Stomach (tissue), 4 donors: ENCODE results near the gene CUL5.

Source experiments
- POLR2A ChIP-seq, 4 donors: fragments of 450-650 bp; IDR thresholded peaks; one replicate each; pipeline ENCODE4 v1.6.1; 2016; ENCODE audit warnings: antibody characterized with exemption in 4 of 4, control low read depth in 2 of 4, mild to moderate bottlenecking in 1 of 4, moderate library complexity in 1 of 4
- TF ChIP-seq, protein P1 (sequence below), 7 experiments: fragments of 450-650 bp in 4 of 7; fragments of 200-600 bp in 3 of 7; sonication (generic) in 3 of 7; IDR thresholded peaks; one replicate each; pipeline ENCODE4 v1.5.1; 2016 to 2019; ENCODE audit warnings: antibody characterized with exemption in 7 of 7, control low read depth in 2 of 7, mild to moderate bottlenecking in 1 of 7

DNA sequence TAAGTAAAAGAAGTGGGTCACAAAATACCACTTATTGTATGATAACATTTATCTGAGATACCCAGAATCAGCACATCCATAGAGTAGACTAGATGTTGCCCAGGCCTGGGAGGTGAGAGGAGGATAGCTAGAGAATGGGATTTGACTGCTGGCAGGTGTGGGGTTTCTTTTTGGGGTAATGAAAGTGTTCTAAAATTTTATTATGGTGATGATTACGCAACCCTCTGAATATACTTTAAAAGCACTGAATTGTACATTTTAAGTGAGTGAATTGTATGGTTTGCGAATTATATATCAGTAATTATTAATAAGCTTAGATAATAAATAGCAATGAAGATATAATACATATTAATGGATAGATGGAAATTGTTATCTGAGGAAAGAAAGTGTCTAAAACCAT is 77.0 kb downstream of the CUL5 start:
- no peak for TF ChIP-seq POLR2A (IDR thresholded peaks at IDR 0.05)
- TF ChIP-seq, protein P1, sequence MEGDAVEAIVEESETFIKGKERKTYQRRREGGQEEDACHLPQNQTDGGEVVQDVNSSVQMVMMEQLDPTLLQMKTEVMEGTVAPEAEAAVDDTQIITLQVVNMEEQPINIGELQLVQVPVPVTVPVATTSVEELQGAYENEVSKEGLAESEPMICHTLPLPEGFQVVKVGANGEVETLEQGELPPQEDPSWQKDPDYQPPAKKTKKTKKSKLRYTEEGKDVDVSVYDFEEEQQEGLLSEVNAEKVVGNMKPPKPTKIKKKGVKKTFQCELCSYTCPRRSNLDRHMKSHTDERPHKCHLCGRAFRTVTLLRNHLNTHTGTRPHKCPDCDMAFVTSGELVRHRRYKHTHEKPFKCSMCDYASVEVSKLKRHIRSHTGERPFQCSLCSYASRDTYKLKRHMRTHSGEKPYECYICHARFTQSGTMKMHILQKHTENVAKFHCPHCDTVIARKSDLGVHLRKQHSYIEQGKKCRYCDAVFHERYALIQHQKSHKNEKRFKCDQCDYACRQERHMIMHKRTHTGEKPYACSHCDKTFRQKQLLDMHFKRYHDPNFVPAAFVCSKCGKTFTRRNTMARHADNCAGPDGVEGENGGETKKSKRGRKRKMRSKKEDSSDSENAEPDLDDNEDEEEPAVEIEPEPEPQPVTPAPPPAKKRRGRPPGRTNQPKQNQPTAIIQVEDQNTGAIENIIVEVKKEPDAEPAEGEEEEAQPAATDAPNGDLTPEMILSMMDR (IDR thresholded peaks at IDR 0.05), result no peak
